Neuron (in vitro differentiated cells): ENCODE data around the gene NFAM1.

Experiments used
- H2AFZ ChIP-seq: one replicate; pipeline ENCODE4 v1.6.1; 2013; ENCODE audit warnings: low read depth, mild to moderate bottlenecking, inconsistent platforms, low read length, moderate library complexity
- H3K27me3 ChIP-seq: one replicate; pipeline ENCODE4 v1.6.1; 2013; ENCODE audit warnings: low read length; ENCODE audit not compliant: insufficient read depth
- H3K36me3 ChIP-seq: one replicate; pipeline ENCODE4 v1.6.1; 2013; ENCODE audit warnings: low read length; ENCODE audit not compliant: insufficient read depth
- H3K4me1 ChIP-seq: one replicate; pipeline ENCODE4 v1.6.1; 2013; ENCODE audit warnings: low read length; ENCODE audit not compliant: insufficient read depth
- H3K4me3 ChIP-seq: 2 replicates; pipeline ENCODE4 v1.5.1; 2013; ENCODE audit warnings: mild to moderate bottlenecking, low read length, moderate library complexity
- H3K9me3 ChIP-seq: one replicate; pipeline ENCODE4 v1.6.1; 2013; ENCODE audit warnings: low read length

NFAM1 gene

DNA sequence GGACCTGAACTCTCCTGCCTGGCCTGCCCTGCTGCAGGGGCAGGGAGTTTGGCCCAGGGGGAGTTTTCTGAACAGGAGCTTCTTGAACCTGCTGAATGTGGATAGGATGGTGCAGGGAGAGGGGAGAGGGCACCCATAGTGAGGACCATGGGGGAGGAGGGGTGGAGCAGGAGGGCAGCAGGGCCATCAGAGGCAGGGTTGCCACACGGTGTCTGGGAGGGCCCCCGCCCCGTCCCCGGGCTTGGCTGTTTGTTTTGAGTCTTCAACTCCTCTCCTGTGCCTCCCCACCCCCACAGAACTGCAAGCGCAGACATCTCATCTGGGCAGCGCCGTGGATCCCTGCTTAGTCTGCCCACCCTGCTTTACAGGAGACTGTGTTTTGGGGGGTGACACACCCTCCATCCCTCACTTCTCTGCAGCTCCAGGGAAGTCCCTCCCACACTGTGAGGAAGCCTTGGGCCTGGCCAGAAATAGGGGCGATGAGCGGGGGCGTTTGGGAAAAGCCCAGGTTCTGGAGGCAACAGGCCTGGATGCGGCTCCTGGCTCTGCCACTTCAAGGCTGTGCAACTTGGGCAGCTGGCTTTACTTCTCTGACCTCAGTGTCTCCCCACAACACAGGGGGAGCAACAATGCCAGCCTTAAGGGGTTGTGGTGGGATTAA lies 14.4 kb downstream of the NFAM1 start:
- no peaks in the 10 kb centered on the region for H3K36me3 ChIP-seq
- H3K9me3 ChIP-seq, result no peaks in the 10 kb centered on the region
- peaks cover 19% of the 10 kb centered on the region for H3K4me1 ChIP-seq
- H3K4me3 ChIP-seq, result no peak overlapping the region
- peaks cover 13% of the 10 kb centered on the region for H3K27me3 ChIP-seq
- no peak overlapping the region for H2AFZ ChIP-seq

- H3K27me3 ChIP-seq, result peaks cover 13% of the 10 kb centered on the region
- H2AFZ ChIP-seq, result no peak overlapping the region
- no peaks in the 10 kb centered on the region for H3K9me3 ChIP-seq
- H3K36me3 ChIP-seq, result no peaks in the 10 kb centered on the region
- no peak overlapping the region for H3K4me3 ChIP-seq
- H3K4me1 ChIP-seq, result peaks cover 25% of the 10 kb centered on the region
These were observed 15.5 kb downstream of the NFAM1 start for GRCh38 chr22:42416671-42417230.

GRCh38 chr22:42414565-42415303 lies 17.5 kb downstream of the NFAM1 start:
- H2AFZ ChIP-seq, result no peak overlapping the region
- no peaks in the 10 kb centered on the region for H3K9me3 ChIP-seq
- no peak overlapping the region for H3K4me3 ChIP-seq
- H3K36me3 ChIP-seq, result no peaks in the 10 kb centered on the region
- peaks cover 25% of the 10 kb centered on the region for H3K4me1 ChIP-seq
- H3K27me3 ChIP-seq, result peaks cover 17% of the 10 kb centered on the region

- Histone ChIP-seq H3K9me3 (no peaks in the 10 kb centered on the region), H3K4me1 (peaks cover 20% of the 10 kb centered on the region)
These were observed 18.2 kb downstream of the NFAM1 start for GRCh38 chr22:42414021-42414420.

DNA sequence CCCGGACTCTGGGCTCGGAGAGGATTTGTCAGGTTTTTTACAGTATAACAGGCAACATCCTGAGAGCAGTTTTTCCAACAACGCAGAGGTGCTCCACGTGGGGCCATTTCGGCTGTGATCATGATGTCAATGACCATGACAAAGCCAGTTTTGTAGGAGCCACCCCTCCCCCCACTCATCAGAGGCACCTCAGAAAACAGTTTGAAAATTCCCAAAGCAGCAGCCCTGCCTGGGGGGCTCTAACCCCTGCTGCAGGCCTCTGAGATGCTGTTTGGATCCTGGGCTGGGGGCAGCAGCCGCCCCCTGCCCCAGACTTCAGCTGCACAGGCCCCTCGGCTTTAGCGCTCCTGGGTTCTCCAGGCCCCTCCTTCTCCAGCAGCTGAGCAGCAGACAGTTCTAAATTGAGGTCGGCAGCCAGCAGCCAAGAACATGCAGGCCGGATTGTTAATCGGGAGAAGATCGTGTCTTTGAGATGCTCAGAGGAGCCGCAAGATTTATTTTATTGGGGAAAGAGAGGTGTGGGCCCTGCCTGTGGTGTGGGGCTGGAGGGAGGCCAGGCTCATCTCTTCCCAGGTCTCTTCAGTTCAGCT lies 19.4 kb downstream of the NFAM1 start:
- Histone ChIP-seq H3K4me1 (peaks cover 17% of the 10 kb centered on the region), H3K4me3 (peak overlapping the region; percentile 11), H3K36me3 (no peaks in the 10 kb centered on the region), H3K27me3 (peaks cover 13% of the 10 kb centered on the region), H2AFZ (peak overlapping the region; percentile 80), H3K9me3 (no peaks in the 10 kb centered on the region)

More at GRCh38 chr22:42414021-42414420, 18.2 kb downstream of the NFAM1 start:
- Histone ChIP-seq H3K27me3 (peaks cover 18% of the 10 kb centered on the region), H3K4me3 (no peak overlapping the region), H2AFZ (no peak overlapping the region), H3K36me3 (no peaks in the 10 kb centered on the region)

DNA sequence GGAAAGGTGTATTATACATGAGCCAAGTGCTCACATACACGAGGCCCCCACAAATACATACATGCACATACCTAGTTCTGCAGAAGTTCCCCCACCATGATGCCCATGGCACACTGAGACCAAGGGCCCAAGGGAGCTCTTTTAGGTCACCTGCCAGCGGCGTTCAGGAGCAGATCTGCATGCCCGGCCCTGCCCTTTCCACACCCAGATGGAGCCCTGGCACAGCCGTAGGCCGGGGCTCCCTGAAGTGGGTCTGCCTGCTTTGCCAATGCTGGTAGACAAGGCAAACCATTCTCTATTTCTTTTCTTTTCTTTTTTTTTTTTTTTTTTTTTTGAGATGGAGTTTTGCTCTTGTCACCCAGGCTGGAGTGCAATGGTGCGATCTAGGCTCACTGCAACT lies 21.5 kb downstream of the NFAM1 start:
- Histone ChIP-seq H3K4me3 (no peak overlapping the region), H2AFZ (no peak overlapping the region), H3K4me1 (peaks cover 17% of the 10 kb centered on the region), H3K9me3 (no peaks in the 10 kb centered on the region), H3K27me3 (peaks cover 20% of the 10 kb centered on the region), H3K36me3 (no peaks in the 10 kb centered on the region)

DNA sequence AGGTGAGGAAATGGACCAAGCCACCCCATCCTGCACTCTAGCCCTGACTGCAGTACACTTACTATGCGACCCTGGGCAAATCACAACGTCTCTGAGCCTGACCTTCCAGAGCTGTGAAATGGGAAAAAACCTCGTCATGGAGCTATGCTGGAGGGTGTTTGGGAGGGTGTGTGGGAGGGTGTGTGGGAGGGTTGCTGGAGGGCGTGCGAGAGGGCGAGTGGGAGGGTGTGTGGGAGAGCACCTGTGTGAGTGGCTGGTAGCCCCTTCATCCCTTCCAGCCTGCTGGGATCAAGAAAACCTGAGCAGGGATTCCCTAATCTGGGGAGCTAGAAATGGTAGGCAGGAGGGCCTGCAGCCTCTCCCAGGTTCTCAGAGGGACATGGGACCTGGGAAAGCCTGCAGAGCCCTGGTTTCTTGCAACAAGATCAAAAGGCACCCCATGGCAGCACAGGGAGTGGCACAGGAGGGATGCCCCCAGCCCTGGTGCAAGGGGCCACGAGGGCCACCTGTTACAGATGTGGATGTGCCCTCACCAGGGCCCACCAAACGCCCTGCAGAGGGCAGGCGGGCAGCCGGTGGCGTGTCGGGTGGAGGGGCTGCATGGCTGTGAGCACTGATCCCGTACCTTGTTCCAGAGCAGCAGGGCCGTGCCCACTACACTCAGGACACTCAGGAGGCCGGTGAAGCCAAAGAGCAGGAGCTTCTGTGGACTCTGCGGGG lies 23.2 kb downstream of the NFAM1 start:
- Histone ChIP-seq H3K27me3 (peaks cover 36% of the 10 kb centered on the region), H2AFZ (no peak overlapping the region), H3K9me3 (no peaks in the 10 kb centered on the region), H3K36me3 (no peaks in the 10 kb centered on the region), H3K4me3 (no peak overlapping the region), H3K4me1 (peaks cover 11% of the 10 kb centered on the region)

DNA sequence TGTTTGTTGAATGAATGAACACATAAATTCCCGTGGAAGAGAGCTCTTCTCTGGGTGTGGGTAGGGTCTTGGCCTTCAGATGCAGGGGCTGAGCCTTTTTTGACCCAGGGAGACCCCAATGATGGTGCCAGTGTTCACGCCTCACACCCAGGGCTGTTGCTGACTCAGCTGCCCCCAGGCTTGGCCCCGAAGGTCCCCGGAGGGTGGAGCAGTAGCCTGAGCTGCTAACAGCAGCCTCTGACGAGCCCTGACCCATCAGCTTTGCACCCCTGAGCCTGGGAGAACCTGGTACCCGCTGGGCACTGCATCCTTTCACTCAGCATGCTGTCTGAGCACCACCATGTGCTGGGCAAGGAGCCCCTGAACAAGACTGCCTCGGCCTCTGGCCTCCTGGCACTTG lies 23.9 kb downstream of the NFAM1 start:
- Histone ChIP-seq H3K4me3 (no peak overlapping the region), H3K4me1 (peaks cover 11% of the 10 kb centered on the region), H3K27me3 (peaks cover 42% of the 10 kb centered on the region), H3K36me3 (no peaks in the 10 kb centered on the region), H2AFZ (no peak overlapping the region), H3K9me3 (no peaks in the 10 kb centered on the region)

DNA sequence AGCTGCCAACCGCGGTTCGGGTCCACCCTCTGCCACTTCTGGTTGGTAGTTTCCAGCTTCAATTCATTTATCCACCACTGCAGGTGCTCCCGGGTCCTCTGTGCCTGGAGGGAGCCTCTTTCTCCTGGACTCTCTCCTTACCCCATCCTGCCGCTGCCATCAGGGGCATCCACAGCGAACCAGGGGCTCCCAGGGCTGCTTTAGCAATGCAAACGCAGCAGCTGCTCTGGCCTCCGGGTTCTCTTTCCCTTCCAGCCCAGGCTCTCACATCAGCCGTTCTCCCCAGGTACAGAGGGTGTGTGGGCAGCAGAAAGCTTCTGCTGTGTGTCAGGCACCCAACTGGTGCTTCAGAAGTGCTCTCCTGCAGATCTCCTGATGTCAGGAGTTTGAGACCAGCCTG lies 27.9 kb downstream of the NFAM1 start:
- no peak overlapping the region for H2AFZ ChIP-seq
- peaks cover 8% of the 10 kb centered on the region for H3K4me1 ChIP-seq
- no peaks in the 10 kb centered on the region for H3K36me3 ChIP-seq
- H3K4me3 ChIP-seq, result no peak overlapping the region
- peaks cover 47% of the 10 kb centered on the region for H3K27me3 ChIP-seq
- H3K9me3 ChIP-seq, result no peaks in the 10 kb centered on the region

GRCh38 chr22:42401535-42402334 lies 30.5 kb downstream of the NFAM1 start:
- Histone ChIP-seq H3K4me1 (peaks cover 8% of the 10 kb centered on the region), H3K27me3 (peaks cover 45% of the 10 kb centered on the region), H3K9me3 (no peaks in the 10 kb centered on the region), H2AFZ (no peak overlapping the region), H3K36me3 (no peaks in the 10 kb centered on the region), H3K4me3 (no peak overlapping the region)

DNA sequence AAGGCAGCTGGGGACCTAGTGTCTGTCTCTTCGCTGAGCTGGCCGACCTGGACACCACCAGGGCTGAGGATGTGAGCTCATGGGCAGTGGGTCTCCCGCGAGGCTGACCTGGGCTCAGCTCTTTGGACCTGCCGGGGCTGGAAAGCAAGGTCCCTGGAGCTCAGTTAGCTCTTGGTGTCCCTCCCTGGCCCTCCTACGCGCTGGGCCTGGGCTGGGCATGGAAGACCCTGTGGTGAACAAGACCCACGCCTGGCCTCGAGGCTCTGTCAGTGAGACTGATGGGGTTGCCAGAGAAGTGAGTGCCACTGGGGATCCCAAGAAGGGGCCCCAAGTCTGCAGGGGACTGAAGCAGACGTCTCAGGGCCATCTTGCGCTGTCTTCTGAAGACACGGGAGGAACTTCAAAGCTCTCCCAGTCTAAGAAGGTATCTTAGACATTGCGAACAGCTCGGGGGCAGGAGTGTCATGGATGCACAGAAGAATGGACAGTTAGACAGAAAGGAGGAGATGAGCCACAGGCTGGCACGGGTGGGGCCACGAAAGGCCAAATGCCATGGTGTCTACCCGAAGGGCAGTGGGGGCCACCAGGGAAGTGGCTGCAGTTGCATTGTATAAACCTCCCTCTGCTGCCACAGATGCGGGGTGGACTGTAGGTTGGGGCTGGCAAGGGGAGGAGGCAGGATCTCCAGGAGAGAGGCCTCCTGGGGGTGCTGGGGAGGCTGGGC lies 31.2 kb downstream of the NFAM1 start:
- Histone ChIP-seq H3K27me3 (peaks cover 39% of the 10 kb centered on the region), H3K4me1 (peaks cover 8% of the 10 kb centered on the region), H2AFZ (no peak overlapping the region), H3K9me3 (no peaks in the 10 kb centered on the region), H3K36me3 (no peaks in the 10 kb centered on the region), H3K4me3 (no peak overlapping the region)
